Mesangial cell (primary cell): ENCODE results near the gene CHRND. TPM values are rescaled to one million over a fixed set of nuclear protein-coding genes. Genes with fewer than 3 reads are reported as not detected.

Experiments
- total RNA-seq: library from RNA; depleted of rRNA; stranded (reverse); fragments of >200 nt; gene quantifications from 2 replicates; pipeline ENCODE4 v1.2.3, GENCODE V29; 2015

The CHRND gene
- total RNA-seq: not detected in 2 replicates

GRCh38 chr2:232525791-232526371, at the start of gene CHRND:
Gene CHRND, plus strand, starts transcription at chr2:232526160. Its CDS starts 56 bp downstream, at chr2:232526216.

GRCh38 chr2:232487385-232488096, 38.4 kb upstream of the CHRND start, which contains the start of gene ECEL1:
Gene ECEL1, minus strand, starts transcription at chr2:232487834. Its CDS starts 1,181 bp downstream, at chr2:232486653.

GRCh38 chr2:232519581-232520438, 6.2 kb upstream of the CHRND start, which contains the start of gene PRSS56:
Gene PRSS56, plus strand, starts transcription at chr2:232520388. Its CDS starts 211 bp downstream, at chr2:232520599.

GRCh38 chr2:232539298-232540231, 13.6 kb downstream of the CHRND start, which contains the start of gene CHRNG:
Gene CHRNG, plus strand, starts transcription at chr2:232539692. Its CDS starts 56 bp downstream, at chr2:232539748.

GRCh38 chr2:232550354-232551249, 24.6 kb downstream of the CHRND start, which contains the start of the genes EIF4E2 and TIGD1:
Gene EIF4E2, plus strand, starts transcription at chr2:232550689. Its CDS starts 36 bp downstream, at chr2:232550725.
Gene TIGD1, minus strand, starts transcription at chr2:232550557. Its CDS starts 675 bp downstream, at chr2:232549882.

Other genes with a start within 250 kb of the CHRND start
- gene ALPP, start 147.4 kb upstream of the CHRND start, total RNA-seq: not detected in 2 replicates
- gene ALPG, start 119.3 kb upstream of the CHRND start, total RNA-seq: not detected in 2 replicates
- gene ALPI, start 70.0 kb upstream of the CHRND start, total RNA-seq: not detected in 2 replicates
- gene ECEL1, start 38.3 kb upstream of the CHRND start, total RNA-seq: 0.33 TPM in 1 of 2 replicates, not detected in the other
- gene PRSS56, start 5.8 kb upstream of the CHRND start, total RNA-seq: not detected in 2 replicates
- not detected in 2 replicates for gene CHRNG, start 13.5 kb downstream of the CHRND start, total RNA-seq
- gene TIGD1, start 24.4 kb downstream of the CHRND start, total RNA-seq: 1.4 and 2.3 TPM in 2 replicates
- 59.1 and 85.1 TPM in 2 replicates for gene EIF4E2, start 24.5 kb downstream of the CHRND start, total RNA-seq
- 3.7 and 13.8 TPM in 2 replicates for gene EFHD1, start 107.4 kb downstream of the CHRND start, total RNA-seq
- gene GIGYF2, start 171.2 kb downstream of the CHRND start, total RNA-seq: 19.4 and 28.3 TPM in 2 replicates